HG02798 (cell line): ENCODE measurements around the gene GRM7.

Source experiments
- ATAC-seq: cut with Tn5 transposase; IDR thresholded peaks from one replicate; pipeline ENCODE4 v1.9.1; 2021; ENCODE audit warnings: mild to moderate bottlenecking; ENCODE audit not compliant: unreplicated experiment, poor library complexity

Gene GRM7

GRCh38 chr3:7288133-7288532 lies 427.2 kb downstream of the GRM7 start:
- ATAC-seq: no peak

GRCh38 chr3:7289121-7289520 lies 428.2 kb downstream of the GRM7 start:
- ATAC-seq: no peak

GRCh38 chr3:7290077-7290825 lies 429.3 kb downstream of the GRM7 start:
- no peak for ATAC-seq

- no peak for ATAC-seq
These were observed 431.4 kb downstream of the GRM7 start for GRCh38 chr3:7292362-7292761.

GRCh38 chr3:7293286-7293685 lies 432.4 kb downstream of the GRM7 start:
- no peak for ATAC-seq

GRCh38 chr3:7305561-7305960 lies 444.6 kb downstream of the GRM7 start:
- no peak for ATAC-seq

- no peak for ATAC-seq
These were observed 446.0 kb downstream of the GRM7 start for GRCh38 chr3:7306901-7307300.

GRCh38 chr3:7307410-7307809 lies 446.5 kb downstream of the GRM7 start:
- ATAC-seq: no peak

- no peak for ATAC-seq
These were observed 448.8 kb downstream of the GRM7 start for GRCh38 chr3:7309641-7310102.

GRCh38 chr3:7315037-7315436 lies 454.1 kb downstream of the GRM7 start:
- peak; percentile 49 for ATAC-seq

- ATAC-seq: no peak
These were observed 462.2 kb downstream of the GRM7 start for GRCh38 chr3:7322957-7323669.

GRCh38 chr3:7328339-7328738 lies 467.4 kb downstream of the GRM7 start:
- ATAC-seq: no peak

- ATAC-seq: no peak
These were observed 471.8 kb downstream of the GRM7 start for GRCh38 chr3:7332696-7333095.

GRCh38 chr3:7333125-7333524 lies 472.2 kb downstream of the GRM7 start:
- ATAC-seq: no peak

- no peak for ATAC-seq
These were observed 479.9 kb downstream of the GRM7 start for GRCh38 chr3:7340795-7341194.

GRCh38 chr3:7346364-7346763 lies 485.4 kb downstream of the GRM7 start:
- no peak for ATAC-seq

GRCh38 chr3:7357101-7357500 lies 496.2 kb downstream of the GRM7 start:
- ATAC-seq: no peak

- ATAC-seq: no peak
These were observed 507.1 kb downstream of the GRM7 start for GRCh38 chr3:7367968-7368367.

- ATAC-seq: no peak
These were observed 507.7 kb downstream of the GRM7 start for GRCh38 chr3:7368597-7368996.

GRCh38 chr3:7371693-7372572 lies 511.0 kb downstream of the GRM7 start:
- no peak for ATAC-seq

GRCh38 chr3:7377103-7377502 lies 516.2 kb downstream of the GRM7 start:
- no peak for ATAC-seq
